ENCODE data around the gene WNT4. TPM values are rescaled to one million over a fixed set of nuclear protein-coding genes. Genes with fewer than 3 reads are reported as not detected.

The WNT4 gene
- total RNA-seq, 4 donors from 2014 or later: 0.12 to 0.27 (median 0.27) TPM; not detected in 1

DNA sequence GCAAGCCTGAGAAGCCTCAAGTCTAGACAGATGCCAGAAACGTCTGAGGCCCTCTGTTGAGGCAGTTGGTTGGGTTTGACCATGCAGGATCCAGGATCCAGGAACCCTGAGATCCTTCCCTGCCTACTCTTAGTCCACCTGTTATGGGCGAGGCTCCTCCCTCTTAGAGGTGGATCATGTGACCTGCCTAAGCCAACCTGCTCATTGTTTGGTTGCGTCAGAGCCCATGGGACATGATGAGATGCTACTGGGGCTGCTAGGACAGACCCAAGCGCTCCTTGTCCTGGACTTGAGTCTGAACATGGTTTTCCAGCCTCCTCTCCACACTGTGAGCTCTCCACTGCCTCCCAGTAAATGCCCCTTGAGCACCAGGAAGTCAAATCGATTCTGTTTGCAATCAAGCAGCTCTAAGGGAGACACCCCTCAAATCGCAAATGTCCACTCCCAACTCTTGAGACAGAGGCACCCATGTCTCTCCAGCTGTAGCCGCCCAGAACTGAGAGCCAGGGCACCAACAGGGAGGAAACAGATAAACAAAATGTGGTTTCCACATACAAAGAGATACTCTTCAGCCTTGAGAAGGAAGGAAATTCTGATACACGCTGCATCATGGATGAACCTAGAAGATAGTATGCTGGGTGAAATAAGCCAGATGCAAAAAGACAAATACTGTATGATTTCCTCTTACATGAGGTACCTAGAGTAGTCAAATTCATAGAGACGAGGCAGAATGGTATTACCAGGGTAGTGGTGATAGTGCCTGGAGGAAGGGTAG is 31.7 kb upstream of the WNT4 start:
- no peak for ATAC-seq
- no peaks in the 10 kb centered on the region for H3K36me3 ChIP-seq
- no peak overlapping the region for H3K4me3 ChIP-seq
- no peak overlapping the region for H3K27ac ChIP-seq
- no peaks in the 10 kb centered on the region for H3K27me3 ChIP-seq
- no peak for TF ChIP-seq EP300 (IDR thresholded peaks at IDR 0.05)
- TF ChIP-seq POLR2AphosphoS5 (IDR thresholded peaks at IDR 0.05): no peak
- TF ChIP-seq CTCF (IDR thresholded peaks at IDR 0.05): no peak
- TF ChIP-seq POLR2A (IDR thresholded peaks at IDR 0.05): no peak
- H3K4me1 ChIP-seq: no peaks in the 10 kb centered on the region
- H3K9me3 ChIP-seq: no peaks in the 10 kb centered on the region
- 93 to 94% methylated on average over 3 to 4 of the region's 9 CpGs for WGBS, 2 donors (ENCODE audit: low coverage in 1 of 2)

GRCh38 chr1:22171951-22172715 is 29.2 kb upstream of the WNT4 start:
- Histone ChIP-seq H3K27me3 (no peaks in the 10 kb centered on the region), H3K27ac (no peak overlapping the region), H3K4me3 (no peak overlapping the region), H3K36me3 (no peaks in the 10 kb centered on the region), H3K9me3 (no peaks in the 10 kb centered on the region), H3K4me1 (no peaks in the 10 kb centered on the region)
- TF ChIP-seq CTCF (IDR thresholded peaks at IDR 0.05): no peak
- no peak for TF ChIP-seq POLR2AphosphoS5 (IDR thresholded peaks at IDR 0.05)
- no peak for TF ChIP-seq EP300 (IDR thresholded peaks at IDR 0.05)
- no peak for TF ChIP-seq POLR2A (IDR thresholded peaks at IDR 0.05)
- WGBS, 2 donors (ENCODE audit: low coverage in 1 of 2): 75 to 100% methylated on average over 2 to 7 of the region's 18 CpGs
- ATAC-seq: no peak

DNA sequence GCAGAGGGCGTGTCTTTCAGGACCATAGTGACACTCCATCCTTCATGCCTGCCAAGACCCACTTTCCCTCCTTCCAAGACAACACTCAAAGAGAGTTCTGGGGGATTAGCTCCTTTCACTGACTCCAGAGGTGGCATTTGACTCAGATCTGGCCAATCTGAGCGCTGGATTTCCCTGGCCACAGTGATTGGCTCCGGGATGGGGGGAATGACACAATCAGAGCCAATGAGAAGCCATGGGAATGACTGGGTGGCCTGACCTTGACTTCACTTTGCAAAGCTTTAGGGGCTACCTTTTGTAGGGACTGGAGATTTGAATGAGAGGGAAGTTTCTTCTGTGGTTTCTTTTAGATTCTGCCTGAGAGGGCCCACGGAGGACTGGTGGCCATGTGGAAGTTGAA is 26.9 kb upstream of the WNT4 start:
- no peak overlapping the region for H3K27ac ChIP-seq
- TF ChIP-seq POLR2AphosphoS5 (IDR thresholded peaks at IDR 0.05) (no peak), POLR2A (IDR thresholded peaks at IDR 0.05) (no peak), EP300 (IDR thresholded peaks at IDR 0.05) (no peak), CTCF (IDR thresholded peaks at IDR 0.05) (no peak)

GRCh38 chr1:22168412-22168973 is 25.6 kb upstream of the WNT4 start:
- no peak overlapping the region for H3K4me3 ChIP-seq
- no peaks in the 10 kb centered on the region for H3K27me3 ChIP-seq
- no peaks in the 10 kb centered on the region for H3K4me1 ChIP-seq
- no peak overlapping the region for H3K27ac ChIP-seq
- H3K36me3 ChIP-seq: no peaks in the 10 kb centered on the region
- ATAC-seq: no peak
- no peaks in the 10 kb centered on the region for H3K9me3 ChIP-seq
- no peak for TF ChIP-seq CTCF (IDR thresholded peaks at IDR 0.05)
- 31% methylated on average over 3 of the region's 4 CpGs; no CpG with 5 or more reads in 1 of the 2 donors for WGBS, 2 donors (ENCODE audit: low coverage in 1 of 2)

More for the DNA sequence above, 26.9 kb upstream of the WNT4 start:
- Histone ChIP-seq H3K4me3 (no peak overlapping the region), H3K4me1 (no peaks in the 10 kb centered on the region), H3K9me3 (no peaks in the 10 kb centered on the region), H3K27me3 (no peaks in the 10 kb centered on the region), H3K36me3 (no peaks in the 10 kb centered on the region)
- 52 to 100% methylated on average over 1 to 2 of the region's 4 CpGs for WGBS, 2 donors (ENCODE audit: low coverage in 1 of 2)
- no peak for ATAC-seq

Data from gastroesophageal sphincter (tissue), 4 donors.